GM18505 (cell line): Measurements from ENCODE around the gene BTNL9.
"Not testable (repeated sequence)": the region's sequence is repeated elsewhere in the genome, so short reads cannot be mapped to it uniquely, and the experiment has no call there.

Experiments used
- ATAC-seq: cut with Tn5 transposase; IDR thresholded peaks from one replicate; pipeline ENCODE4 v1.9.1; 2021; ENCODE audit not compliant: unreplicated experiment
- POLR2A ChIP-seq: IDR thresholded peaks from 4 replicates; pipeline ENCODE4 v1.6.1; 2011; ENCODE audit warnings: borderline replicate concordance; ENCODE audit not compliant: insufficient read depth, insufficient read length; ENCODE audit errors: extremely low read depth

BTNL9 gene

GRCh38 chr5:181098762-181099601, 58.9 kb downstream of the BTNL9 start:
- ATAC-seq = no peak
- TF ChIP-seq POLR2A = no peak

GRCh38 chr5:181099602-181100086, 59.6 kb downstream of the BTNL9 start:
- ATAC-seq = no peak
- TF ChIP-seq POLR2A = no peak

GRCh38 chr5:181100121-181100875, 60.2 kb downstream of the BTNL9 start:
- TF ChIP-seq POLR2A = no peak
- no peak for ATAC-seq

GRCh38 chr5:181101030-181101641, 61.1 kb downstream of the BTNL9 start:
- ATAC-seq = not testable (repeated sequence)

- ATAC-seq = not testable (repeated sequence)
Observed at GRCh38 chr5:181101930-181102674, 62.0 kb downstream of the BTNL9 start.

GRCh38 chr5:181104259-181104568, 64.1 kb downstream of the BTNL9 start:
- ATAC-seq = not testable (repeated sequence)

- not testable (repeated sequence) for ATAC-seq
Observed at GRCh38 chr5:181104606-181105390, 64.7 kb downstream of the BTNL9 start.

GRCh38 chr5:181105391-181106025, 65.4 kb downstream of the BTNL9 start:
- ATAC-seq = no peak

GRCh38 chr5:181107699-181108098, 67.6 kb downstream of the BTNL9 start:
- ATAC-seq = no peak
- TF ChIP-seq POLR2A = no peak

More at GRCh38 chr5:181105391-181106025, 65.4 kb downstream of the BTNL9 start:
- TF ChIP-seq POLR2A = no peak

GRCh38 chr5:181108578-181109165, 68.6 kb downstream of the BTNL9 start:
- no peak for ATAC-seq
- no peak for TF ChIP-seq POLR2A

GRCh38 chr5:181109489-181110013, 69.5 kb downstream of the BTNL9 start:
- no peak for ATAC-seq
- no peak for TF ChIP-seq POLR2A

- no peak for ATAC-seq
- TF ChIP-seq POLR2A = no peak
Observed at GRCh38 chr5:181111010-181111409, 70.9 kb downstream of the BTNL9 start.
